HG03439 (cell line): ENCODE results near the gene DAB2IP.

Experiments
- ATAC-seq: cut with Tn5 transposase; IDR thresholded peaks from one replicate; pipeline ENCODE4 v1.9.1; 2021; ENCODE audit warnings: mild to moderate bottlenecking, moderate library complexity; ENCODE audit not compliant: unreplicated experiment

DAB2IP gene

DNA sequence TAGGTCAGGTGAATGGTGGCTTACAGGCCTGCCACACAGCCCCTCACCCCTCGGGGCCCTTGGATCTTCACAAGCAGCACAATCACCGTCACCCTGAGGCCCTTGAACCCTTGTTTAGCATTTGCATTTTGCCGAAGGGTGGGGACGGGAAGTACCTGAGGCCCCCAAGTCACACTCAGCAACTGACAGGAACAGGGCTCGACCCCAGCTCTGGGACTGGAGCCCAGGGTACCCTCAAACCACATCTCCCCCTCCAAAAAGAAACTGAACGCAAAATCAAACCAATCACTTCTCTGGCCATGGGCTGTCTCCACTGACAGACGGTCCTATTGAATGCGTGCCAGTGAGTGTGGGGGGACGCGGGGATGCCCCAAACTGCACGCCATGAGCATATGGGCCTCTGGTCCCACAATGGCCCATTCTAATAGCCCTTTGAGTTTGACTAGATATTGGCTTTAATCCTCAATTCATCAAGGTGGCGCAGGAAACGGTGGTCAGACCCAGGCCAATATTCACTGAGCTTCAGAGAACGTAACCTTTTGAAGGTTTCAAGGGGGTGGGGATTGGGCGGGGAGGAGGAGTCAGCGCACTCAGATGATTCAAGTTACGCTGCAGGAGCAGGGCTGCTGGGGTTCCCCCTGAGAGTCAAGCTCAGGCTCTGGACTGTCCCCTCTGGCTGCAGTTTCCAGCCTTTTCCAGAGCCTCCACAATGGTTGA, 176.0 kb downstream of the DAB2IP start:
- no peak for ATAC-seq

DNA sequence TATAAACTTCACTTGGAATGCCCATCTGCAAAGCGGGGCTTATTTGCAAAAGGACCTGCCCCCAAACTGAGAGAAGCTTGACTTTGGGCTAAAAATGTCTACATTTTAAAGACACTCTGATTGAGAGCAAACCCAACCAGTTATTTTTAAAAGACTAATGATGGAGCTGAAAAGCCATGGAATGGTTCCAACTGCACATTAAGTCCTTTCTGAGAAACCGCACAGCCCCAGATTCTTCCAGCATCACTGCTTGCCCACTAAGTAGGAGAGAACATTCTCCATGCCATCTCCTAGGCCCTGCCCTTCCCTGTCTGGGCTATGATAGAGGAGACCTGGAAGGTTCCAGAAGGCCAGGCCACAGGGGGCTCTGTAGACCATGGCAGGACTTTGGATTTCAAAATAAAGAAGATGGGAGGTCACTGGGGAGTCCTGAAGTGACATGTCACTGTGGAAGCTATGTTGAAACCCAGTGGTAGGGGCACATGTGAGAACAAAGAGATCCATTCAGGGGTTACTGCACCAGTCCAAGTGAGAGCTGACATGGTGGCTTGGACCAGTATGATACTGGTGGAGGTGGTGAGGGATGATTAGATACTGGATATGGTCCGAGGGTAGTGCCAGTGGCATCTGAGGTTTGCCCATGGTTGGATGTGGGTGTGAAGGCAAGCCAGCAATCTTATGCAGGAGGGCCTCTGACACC, 179.2 kb downstream of the DAB2IP start:
- no peak for ATAC-seq

DNA sequence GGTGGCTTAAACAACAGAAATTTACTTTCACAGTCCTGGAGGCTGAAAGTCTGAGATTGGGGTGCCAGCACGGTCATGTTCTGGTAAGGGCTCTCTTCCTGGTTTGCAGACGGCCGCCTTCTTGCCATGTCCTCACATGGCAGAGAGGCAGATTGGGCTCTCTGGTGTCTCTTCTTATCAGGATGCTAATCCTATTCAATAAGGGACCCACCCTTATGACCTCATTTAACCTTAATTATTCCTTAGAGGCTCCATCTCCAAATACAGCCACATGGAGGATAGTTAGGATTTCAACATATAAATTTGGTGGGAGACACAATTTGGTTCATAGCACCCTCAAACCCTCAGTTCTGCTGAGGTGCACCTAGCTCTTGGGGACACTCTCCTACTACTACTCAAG, 180.4 kb downstream of the DAB2IP start:
- no peak for ATAC-seq

DNA sequence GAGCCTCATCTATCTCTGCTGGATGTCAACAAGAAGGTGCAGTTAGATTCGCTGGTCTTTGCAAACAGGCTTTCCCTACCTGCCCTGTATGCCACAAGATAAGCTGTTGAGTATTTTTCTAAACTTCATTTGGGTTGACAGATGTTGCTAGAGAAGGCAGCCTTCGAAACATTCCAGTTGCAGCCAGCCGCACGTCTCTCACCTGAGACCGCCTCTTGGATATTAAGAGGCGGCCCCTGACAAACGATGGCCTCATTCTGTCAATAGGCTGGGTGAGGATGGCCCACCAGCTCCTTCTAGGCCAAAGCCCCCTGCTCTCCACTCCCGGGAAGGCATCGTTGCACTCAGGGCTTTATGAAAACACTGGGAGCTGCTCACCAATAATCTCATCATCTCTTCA, 181.6 kb downstream of the DAB2IP start:
- no peak for ATAC-seq
